HG03139 (cell line): ENCODE measurements around the gene GPR84.

Experiments used
- ATAC-seq: cut with Tn5 transposase; IDR thresholded peaks from one replicate; pipeline ENCODE4 v1.9.1; 2021; ENCODE audit not compliant: unreplicated experiment

Gene GPR84

GRCh38 chr12:54364413-54364812 lies at the start of gene GPR84:
Gene GPR84 (minus strand): TSS chr12:54364486. CDS start chr12:54363851, 635 bp downstream.
- no peak for ATAC-seq

GRCh38 chr12:54413284-54414190 lies 49.3 kb upstream of the GPR84 start:
- peak; percentile 66 for ATAC-seq

- no peak for ATAC-seq
These were observed 48.5 kb upstream of the GPR84 start for GRCh38 chr12:54412786-54413185.

GRCh38 chr12:54412348-54412747 lies 48.1 kb upstream of the GPR84 start:
- ATAC-seq, result no peak

GRCh38 chr12:54411391-54412241 lies 47.3 kb upstream of the GPR84 start:
- no peak for ATAC-seq

GRCh38 chr12:54409267-54409666 lies 45.0 kb upstream of the GPR84 start:
- no peak for ATAC-seq

- ATAC-seq, result no peak
These were observed 43.1 kb upstream of the GPR84 start for GRCh38 chr12:54407183-54407905.

- no peak for ATAC-seq
These were observed 41.3 kb upstream of the GPR84 start for GRCh38 chr12:54405573-54405972.

GRCh38 chr12:54405106-54405505 lies 40.8 kb upstream of the GPR84 start:
- ATAC-seq, result no peak

GRCh38 chr12:54404061-54405004 lies 40.0 kb upstream of the GPR84 start:
- ATAC-seq, result no peak

GRCh38 chr12:54401119-54401518 lies 36.8 kb upstream of the GPR84 start:
- ATAC-seq, result no peak

- no peak for ATAC-seq
These were observed 34.9 kb upstream of the GPR84 start for GRCh38 chr12:54398995-54399793.

GRCh38 chr12:54398218-54398617 lies 33.9 kb upstream of the GPR84 start:
- ATAC-seq, result no peak

- ATAC-seq, result no peak
These were observed 32.9 kb upstream of the GPR84 start for GRCh38 chr12:54397157-54397556.

- no peak for ATAC-seq
These were observed 31.3 kb upstream of the GPR84 start for GRCh38 chr12:54395545-54395944.

- ATAC-seq, result no peak
These were observed 30.7 kb upstream of the GPR84 start for GRCh38 chr12:54394986-54395385.

GRCh38 chr12:54394281-54394719 lies 30.0 kb upstream of the GPR84 start:
- ATAC-seq, result no peak

- ATAC-seq, result no peak
These were observed 29.5 kb upstream of the GPR84 start for GRCh38 chr12:54393743-54394142.

- no peak for ATAC-seq
These were observed 28.9 kb upstream of the GPR84 start for GRCh38 chr12:54393207-54393609.
